K562 (cell line): Measurements from ENCODE around the gene CCM2.

Experiments
- BACH1 ChIP-seq: fragments of 200-800 bp; sonication (Bioruptor generic); IDR thresholded peaks from 2 replicates; pipeline ENCODE4 v1.6.1; 2016; ENCODE audit warnings: missing genetic modification characterization, missing compliant biosample characterization
- MAFK ChIP-seq: IDR thresholded peaks from 2 replicates; pipeline ENCODE4 v1.6.1; 2011; ENCODE audit warnings: low read length, improper control_type of control experiment
- MYC ChIP-seq, 2 experiments: fragments of 250-450 bp in 1 of 2; sonication (Bioruptor Pico) in 1 of 2; IDR thresholded peaks; 2 replicates each; pipeline versions ENCODE4 v1.5.1 to v1.6.1; 2012 to 2021; ENCODE audit warnings: low read depth in 2 of 2, borderline replicate concordance in 1 of 2, improper control_type of control experiment in 1 of 2, low read length in 1 of 2, mild to moderate bottlenecking in 1 of 2, moderate library complexity in 1 of 2
- NR2C2 ChIP-seq, 2 experiments: fragments of 200-800 bp in 1 of 2; sonication (Bioruptor generic) in 1 of 2; sonication (generic) in 1 of 2; formaldehyde crosslinking in 1 of 2; IDR thresholded peaks; 2 replicates each; pipeline versions ENCODE4 v1.6.1 to v1.8.0; 2016 to 2022; ENCODE audit warnings: mild to moderate bottlenecking in 1 of 2, missing compliant biosample characterization in 1 of 2, missing genetic modification characterization in 1 of 2, missing genetic modification reagents in 1 of 2
- PKNOX1 ChIP-seq: fragments of 450-650 bp; IDR thresholded peaks from 2 replicates; pipeline ENCODE4 v1.6.1; 2016
- POLR3A ChIP-seq: IDR thresholded peaks from 2 replicates; pipeline ENCODE4 v1.6.1; 2011; ENCODE audit warnings: borderline replicate concordance, mild to moderate bottlenecking, moderate library complexity; ENCODE audit not compliant: insufficient read length, insufficient read depth; ENCODE audit errors: extremely low read depth
- RCOR1 ChIP-seq, 2 experiments: IDR thresholded peaks; 2 replicates each; pipeline ENCODE4 v1.6.1; 2012; ENCODE audit warnings: low read depth in 2 of 2, low read length in 2 of 2, borderline replicate concordance in 1 of 2, improper control_type of control experiment in 1 of 2
- STAT5B ChIP-seq: fragments of 250-450 bp; sonication (Bioruptor Pico); IDR thresholded peaks from 2 replicates; pipeline ENCODE4 v1.8.0; 2021; ENCODE audit warnings: mild to moderate bottlenecking, inconsistent platforms
- TCF7L2 ChIP-seq: fragments of 150-350 bp; IDR thresholded peaks from 2 replicates; pipeline ENCODE4 v1.6.1; 2016; ENCODE audit warnings: low read depth, mild to moderate bottlenecking, low read length, moderate library complexity
- ZNF134 ChIP-seq: fragments of 250-450 bp; sonication (Bioruptor Pico); conservative IDR thresholded peaks from 2 replicates; pipeline ENCODE4 v1.4.0; 2020
- ZNF507 ChIP-seq: conservative IDR thresholded peaks from 2 replicates; pipeline ENCODE4 v1.6.1; 2017; ENCODE audit warnings: missing genetic modification characterization, missing compliant biosample characterization

- TF ChIP-seq ZNF134 (no peak), POLR3A (no peak), TCF7L2 (no peak), STAT5B (CRISPR knock-in tag) (no peak), BACH1 (no peak), NR2C2 (CRISPR knock-in tag; IDR thresholded peaks at IDR 0.05) (no peak), NR2C2 (tag; IDR thresholded peaks at IDR 0.05) (no peak), ZNF507 (tag) (no peak), MAFK (no peak), PKNOX1 (no peak), RCOR1 (IDR thresholded peaks at IDR 0.05; ENCODE audit: borderline replicate concordance in 1 of 2, low read depth in 2 of 2, low read length in 2 of 2) (no peak), MYC (IDR thresholded peaks at IDR 0.05; ENCODE audit: low read depth, low read length) (no peak), MYC (CRISPR knock-in tag; IDR thresholded peaks at IDR 0.05; ENCODE audit: borderline replicate concordance, low read depth) (no peak)
Measured at GRCh38 chr7:44974549-44974948, 25.5 kb upstream of the CCM2 start.
